K562 (cell line): ENCODE data around the gene FOSL1. TPM values are rescaled to one million over a fixed set of nuclear protein-coding genes. Genes with fewer than 3 reads are reported as not detected.

ENCODE experiments used
- AFF4 ChIP-seq: sonication (generic); formaldehyde crosslinking; IDR thresholded peaks from 2 replicates; pipeline ENCODE4 v1.8.0; 2023; ENCODE audit warnings: mild to moderate bottlenecking, missing genetic modification reagents
- ATF3 ChIP-seq, 2 experiments: fragments of 450-650 bp in 1 of 2; sonication (generic) in 1 of 2; formaldehyde crosslinking in 1 of 2; IDR thresholded peaks in 1 of 2; conservative IDR thresholded peaks in 1 of 2; 2 replicates each; pipeline versions ENCODE4 v1.6.1 to v1.8.1; 2016 to 2023; ENCODE audit warnings: mild to moderate bottlenecking in 2 of 2, moderate library complexity in 2 of 2, inconsistent platforms in 1 of 2, missing genetic modification reagents in 1 of 2
- ESRRA ChIP-seq: fragments of 450-650 bp; IDR thresholded peaks from 2 replicates; pipeline ENCODE4 v1.6.1; 2014; ENCODE audit warnings: low read depth, mild to moderate bottlenecking, moderate library complexity, borderline replicate concordance
- HNRNPH1 ChIP-seq: fragments of 200-400 bp; formaldehyde crosslinking; optimal IDR thresholded peaks from 2 replicates; pipeline ENCODE3; 2017; ENCODE audit warnings: low read depth, mild to moderate bottlenecking, low read length, moderate library complexity
- L3MBTL2 ChIP-seq: fragments of 450-650 bp; IDR thresholded peaks from 2 replicates; pipeline ENCODE4 v1.6.1; 2016; ENCODE audit warnings: mild to moderate bottlenecking, moderate library complexity
- NFIX ChIP-seq: fragments of 250-450 bp; sonication (Bioruptor Pico); IDR thresholded peaks from 2 replicates; pipeline ENCODE4 v1.4.0; 2020; ENCODE audit warnings: low read depth, mild to moderate bottlenecking, moderate library complexity
- PTTG1 ChIP-seq: fragments of 450-650 bp; IDR thresholded peaks from 2 replicates; pipeline ENCODE4 v1.6.1; 2016; ENCODE audit warnings: low read depth, mild to moderate bottlenecking, missing genetic modification characterization, missing compliant biosample characterization
- SIN3B ChIP-seq: fragments of 450-650 bp; IDR thresholded peaks from 2 replicates; pipeline ENCODE4 v1.6.1; 2017; ENCODE audit warnings: low read depth, mild to moderate bottlenecking, moderate library complexity
- SLC30A9 ChIP-seq: fragments of 250-450 bp; sonication (Bioruptor Pico); IDR thresholded peaks from 2 replicates; pipeline ENCODE4 v1.8.0; 2022; ENCODE audit warnings: mild to moderate bottlenecking, moderate library complexity
- TCF7 ChIP-seq: sonication (generic); IDR thresholded peaks from 2 replicates; pipeline ENCODE4 v1.6.1; 2016; ENCODE audit warnings: antibody characterized with exemption, borderline replicate concordance
- UBTF ChIP-seq, 2 experiments: IDR thresholded peaks; 2 replicates each; pipeline ENCODE4 v1.6.1; 2012; ENCODE audit warnings: improper control_type of control experiment in 2 of 2, low read depth in 2 of 2, low read length in 2 of 2, borderline replicate concordance in 1 of 2
- USF1 ChIP-seq: sonication (generic); formaldehyde crosslinking; IDR thresholded peaks from 2 replicates; pipeline ENCODE4 v1.9.0; 2022; ENCODE audit warnings: mild to moderate bottlenecking, missing genetic modification reagents
- ZNF133 ChIP-seq: fragments of 250-450 bp; sonication (Bioruptor Pico); IDR thresholded peaks from 2 replicates; pipeline ENCODE4 v1.4.0; 2020; ENCODE audit warnings: mild to moderate bottlenecking
- ZNF253 ChIP-seq: fragments of 250-450 bp; sonication (Bioruptor Pico); conservative IDR thresholded peaks from 2 replicates; pipeline ENCODE4 v1.6.1; 2021; ENCODE audit warnings: mild to moderate bottlenecking
- ZNF282 ChIP-seq: sonication (generic); formaldehyde crosslinking; IDR thresholded peaks from 2 replicates; pipeline ENCODE4 v1.8.1; 2023; ENCODE audit warnings: missing genetic modification reagents
- ZNF561 ChIP-seq: fragments of 450-650 bp; formaldehyde crosslinking; conservative IDR thresholded peaks from 2 replicates; pipeline ENCODE4 v1.4.0; 2020; ENCODE audit warnings: mild to moderate bottlenecking, moderate library complexity
- polyA plus RNA-seq, 8 experiments: library from polyadenylated mRNA; depleted of rRNA in 4 of 8; stranded (reverse) in 5 of 8; unstranded in 3 of 8; fragments of >200 nt; fragmentation: Nextera tagmentation in 2 of 8; fragmentation: Illumina TruSeq in 1 of 8; extraction: Ambion mirVana in 2 of 8; extraction: Trizol in 1 of 8; gene quantifications; 2 replicates each; pipeline versions ENCODE4 v1.2.1 to v1.2.3, GENCODE V29; 2011 to 2014; ENCODE audit warnings: inconsistent platforms in 1 of 8, missing spikeins in 1 of 8
- total RNA-seq, 7 experiments: library from RNA; depleted of rRNA in 6 of 7; stranded (reverse); fragments of >200 nt in 6 of 7; fragmentation: Illumina TruSeq in 2 of 7; extraction: Trizol in 2 of 7; gene quantifications; 2 replicates each; pipeline versions ENCODE4 v1.2.1 to v1.2.3, GENCODE V29; 2011 to 2021; ENCODE audit warnings: low replicate concordance in 1 of 7

FOSL1 gene
- total and polyA plus RNA-seq, 9 of the 15 experiments (the other 6 are each of a cell fraction or from before 2014, with no cell fraction given) = 3.5 to 39.6 (median 10.0) TPM

GRCh38 chr11:65860278-65861164, 39.7 kb downstream of the FOSL1 start, which contains the start of gene MUS81 (continued):
- TF ChIP-seq ATF3 (IDR thresholded peaks at IDR 0.05) (no peak), ATF3 (CRISPR knock-in tag; conservative IDR thresholded peaks at IDR 0.05) (0 out of 2 replicates have a peak, but pooled peaks have one; percentile 77), USF1 (CRISPR knock-in tag) (peak; percentile 60), ZNF282 (CRISPR knock-in tag) (no peak), NFIX (CRISPR knock-in tag) (peak; percentile 52; the same call in 1 of the 2 replicates), ESRRA (peak; percentile 81; the same call in 1 of the 2 replicates), ZNF253 (CRISPR knock-in tag) (no peak), ZNF561 (CRISPR knock-in tag) (no peak), SIN3B (peak; percentile 61), SLC30A9 (no peak), HNRNPH1 (no peak), L3MBTL2 (no peak; the same call in 1 of the 2 replicates), ZNF133 (CRISPR knock-in tag) (no peak), UBTF (IDR thresholded peaks at IDR 0.05; ENCODE audit: borderline replicate concordance in 1 of 2, low read depth in 2 of 2, low read length in 2 of 2) (no peak), PTTG1 (tag) (no peak), TCF7 (no peak; the same call in 1 of the 2 replicates), AFF4 (CRISPR knock-in tag) (peak; percentile 6; the same call in 1 of the 2 replicates)
